Measurements from ENCODE around the gene COMMD9.

- TF ChIP-seq EZH2 (IDR thresholded peaks at IDR 0.05; ENCODE audit: insufficient read depth, poor library complexity, severe bottlenecking) (no peak), EZH2phosphoT487 (IDR thresholded peaks at IDR 0.05; ENCODE audit: insufficient read depth, low read depth) (no peak)
These were observed 28.8 kb upstream of the COMMD9 start for GRCh38 chr11:36317992-36318391.

All from GM23248 (cell line).